Measurements from ENCODE around the gene TBL2.

Gene TBL2

DNA sequence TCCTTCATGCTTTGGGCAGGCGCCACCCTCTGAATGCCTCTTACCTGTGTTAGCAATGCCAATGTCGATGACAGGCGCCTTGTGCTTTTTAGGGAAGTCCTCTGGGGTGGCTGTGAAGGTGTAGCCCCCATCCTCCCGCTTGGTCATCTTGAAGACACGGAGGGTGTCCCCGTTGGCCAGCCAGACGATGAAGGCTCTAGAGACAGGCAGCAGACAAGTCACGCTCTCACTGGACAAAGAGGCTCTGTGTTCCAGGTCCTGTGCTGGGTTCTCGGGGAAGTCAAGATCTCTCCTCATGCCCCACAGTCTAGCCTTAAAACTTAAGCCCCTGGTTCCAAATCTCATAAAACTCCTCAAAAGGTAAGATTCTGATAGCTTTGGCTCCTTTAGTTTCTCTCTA, 5.1 kb downstream of the TBL2 start:
- DNase-seq (ENCODE audit: low read depth), result no peak
- TF ChIP-seq, protein P1, sequence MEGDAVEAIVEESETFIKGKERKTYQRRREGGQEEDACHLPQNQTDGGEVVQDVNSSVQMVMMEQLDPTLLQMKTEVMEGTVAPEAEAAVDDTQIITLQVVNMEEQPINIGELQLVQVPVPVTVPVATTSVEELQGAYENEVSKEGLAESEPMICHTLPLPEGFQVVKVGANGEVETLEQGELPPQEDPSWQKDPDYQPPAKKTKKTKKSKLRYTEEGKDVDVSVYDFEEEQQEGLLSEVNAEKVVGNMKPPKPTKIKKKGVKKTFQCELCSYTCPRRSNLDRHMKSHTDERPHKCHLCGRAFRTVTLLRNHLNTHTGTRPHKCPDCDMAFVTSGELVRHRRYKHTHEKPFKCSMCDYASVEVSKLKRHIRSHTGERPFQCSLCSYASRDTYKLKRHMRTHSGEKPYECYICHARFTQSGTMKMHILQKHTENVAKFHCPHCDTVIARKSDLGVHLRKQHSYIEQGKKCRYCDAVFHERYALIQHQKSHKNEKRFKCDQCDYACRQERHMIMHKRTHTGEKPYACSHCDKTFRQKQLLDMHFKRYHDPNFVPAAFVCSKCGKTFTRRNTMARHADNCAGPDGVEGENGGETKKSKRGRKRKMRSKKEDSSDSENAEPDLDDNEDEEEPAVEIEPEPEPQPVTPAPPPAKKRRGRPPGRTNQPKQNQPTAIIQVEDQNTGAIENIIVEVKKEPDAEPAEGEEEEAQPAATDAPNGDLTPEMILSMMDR (IDR thresholded peaks at IDR 0.05; ENCODE audit: control insufficient read depth, extremely low read depth, insufficient read depth), result no peak
- H3K4me3 ChIP-seq (ENCODE audit: low read depth, low read length), result no peak overlapping the region

GRCh38 chr7:73572767-73573186, 5.6 kb downstream of the TBL2 start:
- H3K4me3 ChIP-seq (ENCODE audit: low read depth, low read length), result no peak overlapping the region
- TF ChIP-seq, protein P1 (IDR thresholded peaks at IDR 0.05; ENCODE audit: control insufficient read depth, extremely low read depth, insufficient read depth), result no peak
- no peak for DNase-seq (ENCODE audit: low read depth)

DNA sequence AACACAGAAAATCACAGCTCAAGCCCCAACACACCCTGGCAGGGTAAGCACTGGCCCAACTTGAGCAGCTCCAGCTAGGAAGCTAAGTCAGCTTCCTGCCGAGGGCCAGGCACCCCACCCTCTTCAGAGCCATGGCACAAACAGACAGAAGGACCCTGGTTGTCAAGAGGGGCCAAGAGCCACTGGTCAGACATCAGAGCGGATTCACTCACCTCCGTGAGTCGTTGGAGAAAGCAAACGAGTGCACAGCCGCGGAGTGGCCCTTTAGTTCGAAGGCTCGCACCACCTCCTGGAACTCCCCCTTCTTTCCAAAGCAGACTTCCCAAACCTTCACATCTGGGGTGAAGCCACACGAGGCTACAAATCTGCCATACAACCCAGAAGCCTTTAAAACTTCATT, 7.4 kb downstream of the TBL2 start:
- TF ChIP-seq, protein P1 (IDR thresholded peaks at IDR 0.05; ENCODE audit: control insufficient read depth, extremely low read depth, insufficient read depth), result no peak
- DNase-seq (ENCODE audit: low read depth), result no peak
- no peak overlapping the region for H3K4me3 ChIP-seq (ENCODE audit: low read depth, low read length)

DNA sequence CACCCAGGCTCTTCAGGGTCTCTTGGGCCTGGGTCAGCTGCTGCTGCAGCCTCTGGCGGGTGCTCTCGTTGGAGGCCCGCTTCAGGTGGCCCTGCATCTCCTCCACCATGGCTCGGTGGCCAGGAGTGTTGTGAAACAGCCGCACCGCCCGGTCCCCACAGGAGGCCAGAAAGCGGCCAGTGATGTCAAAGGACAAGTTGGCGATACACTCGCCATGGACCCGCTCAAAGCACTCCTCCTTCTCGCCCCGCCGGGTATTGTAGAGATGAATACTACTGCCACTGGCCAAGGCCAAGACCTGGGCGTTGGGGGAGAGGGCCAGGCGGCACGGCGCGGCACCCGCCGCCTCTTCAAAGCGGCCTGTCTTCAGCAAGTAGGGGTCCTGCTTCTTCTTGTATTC, 7.9 kb downstream of the TBL2 start:
- TF ChIP-seq, protein P1 (IDR thresholded peaks at IDR 0.05; ENCODE audit: control insufficient read depth, extremely low read depth, insufficient read depth), result no peak
- no peak overlapping the region for H3K4me3 ChIP-seq (ENCODE audit: low read depth, low read length)
- DNase-seq (ENCODE audit: low read depth), result no peak

DNA sequence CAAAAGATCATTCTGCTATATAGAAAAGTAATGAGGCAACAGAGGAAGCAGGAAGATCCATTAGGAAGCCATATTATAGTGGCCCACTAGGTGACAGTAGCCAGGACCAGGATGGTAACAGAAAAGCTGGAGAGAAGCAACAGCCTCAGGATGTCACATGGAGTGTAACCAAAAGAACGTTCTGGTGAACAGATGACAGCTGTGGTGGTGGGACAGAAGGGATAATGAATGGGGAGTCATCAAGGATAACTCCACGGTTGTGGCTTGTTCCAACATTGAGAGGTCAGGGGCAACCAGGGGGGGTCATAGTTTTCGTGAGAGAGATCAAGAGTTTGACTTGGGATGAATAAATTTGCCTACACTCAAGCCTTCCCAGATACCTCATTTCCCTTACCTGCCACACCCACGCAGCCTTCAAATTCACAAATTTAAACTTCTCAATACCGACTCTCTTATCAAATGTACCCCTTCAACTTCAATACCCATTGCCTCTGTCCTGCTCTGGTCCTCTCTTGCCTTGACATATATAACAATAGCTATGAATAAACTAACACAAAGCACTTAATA, 9.3 kb downstream of the TBL2 start:
- no peak for DNase-seq (ENCODE audit: low read depth)
- no peak overlapping the region for H3K4me3 ChIP-seq (ENCODE audit: low read depth, low read length)
- TF ChIP-seq, protein P1 (IDR thresholded peaks at IDR 0.05; ENCODE audit: control insufficient read depth, extremely low read depth, insufficient read depth), result no peak

DNA sequence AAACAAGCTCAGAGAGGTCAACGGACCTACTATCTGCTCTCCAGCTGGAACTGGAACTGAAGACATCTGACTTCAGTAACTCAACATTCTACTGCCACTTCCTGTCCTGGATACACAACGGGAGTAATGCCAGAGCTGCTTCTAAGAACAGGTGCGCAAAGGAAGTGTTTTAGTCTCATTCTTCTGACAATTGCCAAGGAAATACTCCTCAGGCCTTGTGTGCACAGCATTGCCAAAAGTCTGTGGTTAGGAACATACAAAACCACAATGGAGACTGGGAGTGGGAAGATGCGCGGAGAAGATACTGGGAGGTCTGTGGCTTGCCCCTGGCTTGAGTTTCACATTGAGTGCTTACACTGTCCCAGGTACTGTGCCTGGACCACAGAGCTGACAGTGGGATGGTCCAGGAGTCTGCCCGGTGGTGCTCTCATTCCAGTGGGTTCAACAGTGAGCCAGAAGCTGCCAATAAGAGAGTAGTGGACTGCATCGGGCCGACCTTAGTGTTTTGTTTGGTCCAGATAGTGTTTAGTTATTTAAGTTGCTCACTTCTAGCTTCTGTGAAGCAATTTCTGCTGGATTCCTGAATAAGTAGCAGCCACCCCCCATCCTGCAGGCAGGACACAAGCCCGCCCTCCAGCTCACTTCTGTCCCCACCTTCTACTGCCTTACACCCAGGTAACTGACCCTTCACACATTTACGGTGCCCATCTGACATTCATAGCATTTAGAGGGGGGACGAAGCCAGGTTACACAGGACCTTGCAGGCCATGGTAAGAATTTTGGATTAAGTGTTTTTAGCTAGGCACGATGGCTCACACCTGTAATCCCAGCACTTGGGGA, 10.3 kb downstream of the TBL2 start:
- H3K4me3 ChIP-seq (ENCODE audit: low read depth, low read length), result no peak overlapping the region
- DNase-seq (ENCODE audit: low read depth), result peak; percentile 46
- TF ChIP-seq, protein P1 (IDR thresholded peaks at IDR 0.05; ENCODE audit: control insufficient read depth, extremely low read depth, insufficient read depth), result no peak
